Activated CD4-positive, alpha-beta T cell treated with anti-CD3 and anti-CD28 coated beads for 36 hours (primary cell): ENCODE measurements around the gene BTRC. TPM values are rescaled to one million over a fixed set of nuclear protein-coding genes. Genes with fewer than 3 reads are reported as not detected.
A peak's percentile ranks its signal among the peaks of the same experiment; 100 is the strongest.

Experiments used
- ATAC-seq: fragments of 200-7000 bp; cut with Tn5 transposase; one replicate; pipeline ENCODE4 v1.10.0; 2021; ENCODE audit warnings: mild to moderate bottlenecking, moderate library complexity
- CTCF ChIA-PET: fragments of 350-600 bp; sonication (Branson Sonifier 250); formaldehyde crosslinking; loops from one replicate; lab custom pipeline; 2021; ENCODE audit warnings: antibody characterized with exemption; lab: Charles Lee
- POLR2A ChIA-PET: fragments of 350-600 bp; sonication (Branson Sonifier 250); formaldehyde crosslinking; loops from one replicate; lab custom pipeline; 2021; ENCODE audit warnings: antibody characterized with exemption, inconsistent platforms; lab: Charles Lee
- DNase-seq: peaks from one replicate; pipeline ENCODE4 v3.0.0-alpha.2; 2020
- H3K27ac Mint-ChIP-seq: one replicate; pipeline ENCODE4 v1.8.0; 2021; ENCODE audit warnings: mixed read lengths
- H3K27me3 Mint-ChIP-seq: one replicate; pipeline ENCODE4 v1.8.0; 2021; ENCODE audit warnings: mixed read lengths
- H3K36me3 Mint-ChIP-seq: one replicate; pipeline ENCODE4 v1.8.0; 2021; ENCODE audit warnings: low read depth, mixed read lengths
- H3K4me1 Mint-ChIP-seq: one replicate; pipeline ENCODE4 v1.8.0; 2021; ENCODE audit warnings: mixed read lengths
- H3K4me3 Mint-ChIP-seq: one replicate; pipeline ENCODE4 v1.8.0; 2021; ENCODE audit warnings: mild to moderate bottlenecking, moderate library complexity, mixed read lengths
- H3K9me3 Mint-ChIP-seq: one replicate; pipeline ENCODE4 v1.8.0; 2021; ENCODE audit warnings: low read depth, mixed read lengths
- intact Hi-C, 2 experiments: fragments of 100-400 bp; cut with DNase I in 1 of 2; cut with micrococcal nuclease in 1 of 2; formaldehyde crosslinking; loops; one replicate each; pipeline versions ENCODE4 v1.14.2 to v1.15.1; 2022 to 2024; cut with DNase I, micrococcal nuclease
- total RNA-seq, 2 experiments: library from RNA; stranded (reverse); gene quantifications; one replicate each; pipeline ENCODE4 v1.2.3, GENCODE V29; 2021

BTRC gene
- total RNA-seq, 2 experiments from 2014 or later = 15.5 to 18.7 TPM

DNA sequence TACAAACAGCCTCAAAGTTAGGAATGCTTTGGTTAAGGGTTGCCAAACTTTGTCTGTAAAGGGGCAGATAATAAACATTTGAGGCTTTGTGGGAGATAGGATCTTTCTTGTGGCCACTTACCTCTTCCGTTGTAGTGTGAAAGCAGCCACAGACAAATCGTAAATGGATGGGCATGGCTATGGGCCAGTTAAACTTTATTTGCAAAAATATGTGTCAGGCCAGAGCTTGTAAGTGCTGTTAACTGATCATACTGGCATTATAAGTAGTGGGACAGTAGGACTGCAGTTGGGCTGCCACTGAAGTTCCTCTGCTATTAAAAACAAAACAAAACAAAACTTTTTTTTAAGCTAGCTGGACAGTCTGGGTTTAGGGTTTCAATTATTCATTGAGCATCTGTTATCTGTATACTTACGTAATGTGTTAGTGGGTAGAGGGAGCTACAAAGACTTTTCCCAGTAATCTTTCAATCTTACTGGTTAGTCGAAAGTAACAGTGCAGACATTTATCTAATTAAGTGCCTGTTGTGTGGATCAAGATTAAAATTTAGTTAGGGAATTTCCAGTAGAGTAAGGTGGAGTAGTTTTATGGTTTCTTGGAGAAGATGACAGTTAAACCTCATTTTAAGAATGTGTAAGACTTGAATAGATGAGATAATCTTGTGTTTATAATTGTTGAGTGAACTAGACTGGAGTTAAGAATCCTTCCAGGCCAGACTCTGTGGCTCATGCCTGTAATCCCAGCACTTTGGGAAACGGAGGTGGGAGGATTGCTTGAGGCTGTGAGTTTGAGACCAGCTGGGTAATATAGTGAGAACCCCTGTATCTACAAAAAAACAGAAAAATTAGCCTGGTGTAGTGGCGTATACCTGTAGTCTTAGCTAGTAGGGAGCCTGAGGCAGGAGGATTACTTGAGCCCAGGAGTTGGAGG is 100.1 kb downstream of the BTRC start:
- Mint-ChIP-seq H3K4me3 (no peak overlapping the region), H3K27ac (no peak overlapping the region), H3K4me1 (peaks cover 30% of the 10 kb centered on the region), H3K9me3 (no peaks in the 10 kb centered on the region), H3K27me3 (no peaks in the 10 kb centered on the region), H3K36me3 (no peaks in the 10 kb centered on the region)
- CTCF ChIA-PET = interaction anchor here (0.6 to 7.4 kb wide), 6 partner anchors 10 to 121 kb away, joined by 3 to 66 read pairs (median 3); no protein-coding TSS in a partner anchor
- ATAC-seq (peak; percentile 44), DNase-seq (no peak)
- POLR2A ChIA-PET = interaction anchor here (0.6 kb wide), 1 partner anchor 261 kb away, joined by 3 read pairs; no protein-coding TSS in a partner anchor
- intact Hi-C loops = no loop called here

DNA sequence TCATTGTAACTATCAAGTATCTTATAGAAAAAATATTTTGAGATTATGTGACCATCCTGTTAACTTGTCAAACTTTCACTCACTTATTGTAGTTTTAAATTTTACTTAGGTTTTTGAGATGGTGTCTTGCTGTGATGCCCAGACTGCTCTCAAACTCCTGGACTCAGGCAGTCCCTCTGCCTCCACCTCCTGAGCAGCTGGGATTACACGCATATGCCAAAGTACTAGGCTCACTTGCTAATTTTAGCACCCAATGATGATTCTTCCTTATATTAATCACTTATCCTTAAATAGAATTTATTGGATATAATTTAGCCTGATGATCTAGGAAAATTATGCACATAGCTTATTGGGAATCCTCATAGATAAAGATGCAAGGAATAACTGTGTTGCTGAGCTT is 104.9 kb downstream of the BTRC start:
- no peak for ATAC-seq
- Mint-ChIP-seq H3K4me1 (peaks cover 9% of the 10 kb centered on the region), H3K4me3 (no peak overlapping the region), H3K27me3 (no peaks in the 10 kb centered on the region), H3K36me3 (no peaks in the 10 kb centered on the region), H3K27ac (no peak overlapping the region), H3K9me3 (no peaks in the 10 kb centered on the region)
- no peak for DNase-seq
- ChIA-PET POLR2A (interaction anchor here (0.6 kb wide), 1 partner anchor 13 kb away, joined by 12 read pairs; no protein-coding TSS in a partner anchor), CTCF (interaction anchor here (0.8 to 1.7 kb wide), 3 partner anchors 9 to 157 kb away, joined by 3 to 4 read pairs (median 3); no protein-coding TSS in a partner anchor)
- intact Hi-C loops = no loop called here

- Mint-ChIP-seq H3K27ac (no peak overlapping the region), H3K36me3 (no peaks in the 10 kb centered on the region), H3K27me3 (no peaks in the 10 kb centered on the region), H3K9me3 (no peaks in the 10 kb centered on the region), H3K4me1 (peaks cover 9% of the 10 kb centered on the region), H3K4me3 (no peak overlapping the region)
- ChIA-PET CTCF (interaction anchor here (0.9 to 1.4 kb wide), 3 partner anchors 106 to 251 kb away, joined by 3 read pairs; no protein-coding TSS in a partner anchor), POLR2A (no interaction called here)
- intact Hi-C loops = no loop called here
- no peak for ATAC-seq
- no peak for DNase-seq
These were observed 110.1 kb downstream of the BTRC start for GRCh38 chr10:101464082-101464481.

- Mint-ChIP-seq H3K4me3 (no peak overlapping the region), H3K9me3 (no peaks in the 10 kb centered on the region), H3K27me3 (no peaks in the 10 kb centered on the region), H3K27ac (no peak overlapping the region), H3K36me3 (no peaks in the 10 kb centered on the region), H3K4me1 (peaks cover 9% of the 10 kb centered on the region)
- POLR2A ChIA-PET = no interaction called here
- no peak for DNase-seq
- intact Hi-C loops = no loop called here
- CTCF ChIA-PET = interaction anchor here (0.6 to 4.5 kb wide), 7 partner anchors 11 to 1047 kb away, joined by 3 to 66 read pairs (median 4); no protein-coding TSS in a partner anchor
- no peak for ATAC-seq
These were observed 110.6 kb downstream of the BTRC start for GRCh38 chr10:101464599-101464998.

GRCh38 chr10:101466016-101466912 is 112.3 kb downstream of the BTRC start:
- CTCF ChIA-PET = interaction anchor here (0.6 to 4.5 kb wide), 37 partner anchors 9 to 588 kb away, joined by 3 to 66 read pairs (median 4); no protein-coding TSS in a partner anchor
- Mint-ChIP-seq H3K9me3 (no peaks in the 10 kb centered on the region), H3K4me1 (peaks cover 9% of the 10 kb centered on the region), H3K36me3 (no peaks in the 10 kb centered on the region), H3K4me3 (no peak overlapping the region), H3K27ac (no peak overlapping the region), H3K27me3 (no peaks in the 10 kb centered on the region)
- POLR2A ChIA-PET = interaction anchor here (0.7 kb wide), 1 partner anchor 238 kb away, joined by 3 read pairs; no protein-coding TSS in a partner anchor
- DNase-seq (no peak), ATAC-seq (no peak)
- intact Hi-C loops = loop anchor here in 1 of 2 experiments (5.0 kb wide), 1 partner anchor 101 kb away; no protein-coding TSS in a partner anchor

- ATAC-seq = peak; percentile 96
- POLR2A ChIA-PET = interaction anchor here (0.6 to 0.7 kb wide), 3 partner anchors 107 to 240 kb away, joined by 3 read pairs; no protein-coding TSS in a partner anchor
- H3K4me1 Mint-ChIP-seq = peaks cover 9% of the 10 kb centered on the region
- DNase-seq = peak; percentile 23
- CTCF ChIA-PET = interaction anchor here (0.6 to 4.5 kb wide), 44 partner anchors 8 to 589 kb away, joined by 3 to 66 read pairs (median 4); no protein-coding TSS in a partner anchor
- no peaks in the 10 kb centered on the region for H3K36me3 Mint-ChIP-seq
- H3K9me3 Mint-ChIP-seq = no peaks in the 10 kb centered on the region
- no peak overlapping the region for H3K27ac Mint-ChIP-seq
- no peaks in the 10 kb centered on the region for H3K27me3 Mint-ChIP-seq
- no peak overlapping the region for H3K4me3 Mint-ChIP-seq
- intact Hi-C loops = loop anchor here (1.0 to 5.0 kb wide), 5 partner anchors 100 to 306 kb away; no protein-coding TSS in a partner anchor
These were observed 113.4 kb downstream of the BTRC start for GRCh38 chr10:101467286-101467770.

- H3K27ac Mint-ChIP-seq = no peak overlapping the region
- no peak for ATAC-seq
- ChIA-PET POLR2A (interaction anchor here (0.7 kb wide), 1 partner anchor 103 kb away, joined by 3 read pairs; no protein-coding TSS in a partner anchor), CTCF (interaction anchor here (0.6 to 4.5 kb wide), 19 partner anchors 9 to 590 kb away, joined by 3 to 66 read pairs (median 4); no protein-coding TSS in a partner anchor)
- H3K4me3 Mint-ChIP-seq = no peak overlapping the region
- peaks cover 4% of the 10 kb centered on the region for H3K36me3 Mint-ChIP-seq
- DNase-seq = no peak
- peaks cover 9% of the 10 kb centered on the region for H3K4me1 Mint-ChIP-seq
- intact Hi-C loops = loop anchor here in 1 of 2 experiments (5.0 kb wide), 1 partner anchor 99 kb away; no protein-coding TSS in a partner anchor
- H3K9me3 Mint-ChIP-seq = no peaks in the 10 kb centered on the region
- no peaks in the 10 kb centered on the region for H3K27me3 Mint-ChIP-seq
These were observed 114.2 kb downstream of the BTRC start for GRCh38 chr10:101468159-101468558.

- POLR2A ChIA-PET = no interaction called here
These were observed 122.4 kb downstream of the BTRC start for GRCh38 chr10:101476383-101476782.

DNA sequence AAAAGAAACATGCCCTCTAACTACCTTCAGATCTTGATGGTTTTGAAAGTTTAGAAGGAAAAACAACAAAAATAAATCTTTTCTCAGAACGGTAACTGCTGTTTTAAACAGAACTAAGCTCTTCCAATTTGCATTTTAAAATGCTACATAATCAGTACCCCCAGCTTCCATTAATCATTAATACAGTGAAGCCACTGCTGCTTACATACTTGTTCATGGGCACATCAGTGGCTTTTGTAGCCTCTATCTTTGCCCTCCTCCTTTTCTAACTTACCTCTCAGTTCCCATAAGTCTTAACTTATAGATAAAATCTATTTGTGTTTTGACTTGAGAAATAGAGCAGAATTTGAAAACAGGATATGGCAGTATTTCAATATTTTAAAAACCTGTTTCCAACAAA is 125.0 kb downstream of the BTRC start:
- H3K27me3 Mint-ChIP-seq = no peaks in the 10 kb centered on the region
- H3K4me3 Mint-ChIP-seq = no peak overlapping the region
- H3K4me1 Mint-ChIP-seq = no peaks in the 10 kb centered on the region
- no peaks in the 10 kb centered on the region for H3K9me3 Mint-ChIP-seq
- no peak overlapping the region for H3K27ac Mint-ChIP-seq
- ChIA-PET POLR2A (interaction anchor here (0.6 kb wide), 1 partner anchor 284 kb away, joined by 3 read pairs; no protein-coding TSS in a partner anchor), CTCF (interaction anchor here (0.9 to 1.5 kb wide), 3 partner anchors 9 to 13 kb away, joined by 3 to 5 read pairs (median 3); no protein-coding TSS in a partner anchor)
- DNase-seq (no peak), ATAC-seq (no peak)
- H3K36me3 Mint-ChIP-seq = peaks cover 17% of the 10 kb centered on the region
- intact Hi-C loops = no loop called here

More at GRCh38 chr10:101476383-101476782, 122.4 kb downstream of the BTRC start:
- no peaks in the 10 kb centered on the region for H3K4me1 Mint-ChIP-seq
- H3K4me3 Mint-ChIP-seq = no peak overlapping the region
- no peak for ATAC-seq
- H3K27ac Mint-ChIP-seq = no peak overlapping the region
- no peaks in the 10 kb centered on the region for H3K9me3 Mint-ChIP-seq
- no peak for DNase-seq
- H3K27me3 Mint-ChIP-seq = no peaks in the 10 kb centered on the region
- intact Hi-C loops = no loop called here
- CTCF ChIA-PET = interaction anchor here (0.6 to 1.2 kb wide), 2 partner anchors 9 to 171 kb away, joined by 3 read pairs; no protein-coding TSS in a partner anchor
- H3K36me3 Mint-ChIP-seq = peaks cover 14% of the 10 kb centered on the region

- ChIA-PET CTCF (no interaction called here), POLR2A (interaction anchor here (0.7 kb wide), 1 partner anchor 21 kb away, joined by 4 read pairs; no protein-coding TSS in a partner anchor)
- intact Hi-C loops = no loop called here
- Mint-ChIP-seq H3K9me3 (no peaks in the 10 kb centered on the region), H3K27me3 (no peaks in the 10 kb centered on the region), H3K4me3 (no peak overlapping the region), H3K27ac (no peak overlapping the region), H3K4me1 (no peaks in the 10 kb centered on the region), H3K36me3 (peaks cover 18% of the 10 kb centered on the region)
- ATAC-seq = no peak
- no peak for DNase-seq
These were observed 127.3 kb downstream of the BTRC start for GRCh38 chr10:101481256-101481655.
